Measurements from ENCODE around the gene ABHD10.
A peak's percentile ranks its signal among the peaks of the same experiment; 100 is the strongest.
"Not testable (repeated sequence)": the region's sequence is repeated elsewhere in the genome, so short reads cannot be mapped to it uniquely, and the experiment has no call there.

ABHD10 gene

DNA sequence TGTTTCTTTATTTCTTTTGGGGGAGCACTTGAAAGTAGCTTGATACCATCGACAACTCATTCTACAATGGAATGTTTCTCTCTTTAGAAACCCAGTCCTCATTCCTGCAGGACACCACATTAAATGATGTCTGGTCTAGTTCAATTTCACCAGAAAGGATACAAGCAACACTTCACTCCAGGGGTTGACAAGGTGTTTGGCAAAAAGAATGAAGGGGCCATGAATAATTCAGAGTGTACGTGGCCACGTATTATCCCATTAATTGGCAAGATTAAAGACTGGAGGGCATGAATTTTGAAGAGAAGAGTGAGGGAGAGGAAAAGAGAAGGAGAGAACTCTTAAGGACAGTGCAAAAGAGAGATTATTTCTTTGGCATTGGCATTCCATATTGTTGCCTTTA lies 56.4 kb downstream of the ABHD10 start:
- no peak for DNase-seq

GRCh38 chr3:112037194-112037593 lies 58.4 kb downstream of the ABHD10 start:
- DNase-seq: not testable (repeated sequence)

GRCh38 chr3:112038863-112039262 lies 60.0 kb downstream of the ABHD10 start:
- peak in 1 of 2 donors; percentile 13 for DNase-seq

DNA sequence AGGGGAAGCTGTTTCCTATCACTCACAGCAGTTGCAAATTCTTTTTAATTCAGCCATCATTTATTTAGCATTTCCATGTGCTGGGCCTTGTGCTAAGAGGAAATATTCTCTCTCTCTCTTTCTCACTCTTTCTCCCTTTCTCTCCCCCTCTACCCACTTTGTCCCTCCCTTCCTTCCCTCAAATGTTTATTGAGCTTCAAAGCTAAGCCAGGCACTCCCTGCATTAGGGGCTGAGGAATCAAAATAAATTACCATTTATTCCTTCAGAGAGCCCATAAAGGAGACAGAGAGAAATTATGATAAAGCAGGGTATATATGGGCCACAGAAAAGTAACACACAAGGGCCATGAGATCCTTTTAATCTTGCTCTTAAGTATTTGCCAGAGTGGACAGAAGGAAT lies 62.5 kb downstream of the ABHD10 start:
- no peak for DNase-seq

- no peak for DNase-seq
Observed at GRCh38 chr3:112042842-112043280, 64.0 kb downstream of the ABHD10 start.
